ENCODE data around the gene TRIP6.

Gene TRIP6

DNA sequence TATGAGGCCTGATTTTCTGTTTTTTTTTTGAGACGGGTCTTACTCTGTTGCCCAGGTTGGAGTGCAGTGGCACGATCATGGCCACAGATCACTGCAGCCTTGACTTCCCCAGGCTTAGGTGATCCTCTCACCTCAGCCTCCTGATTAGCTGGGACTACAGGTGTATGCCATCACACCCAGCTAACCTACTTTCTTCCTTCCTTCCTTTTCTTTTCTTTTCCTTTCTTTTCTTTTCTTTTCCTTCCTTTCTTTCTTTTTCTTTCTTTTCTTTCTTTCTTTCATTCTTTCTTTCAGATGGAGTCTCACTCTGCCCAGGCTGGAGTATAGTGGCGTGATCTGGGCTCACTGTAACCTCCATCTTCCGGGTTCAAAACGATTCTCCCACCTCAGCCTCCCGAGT lies 11.5 kb downstream of the TRIP6 start:
- no peaks in the 10 kb centered on the region for H3K27me3 ChIP-seq (ENCODE audit: insufficient read depth, low read depth)
- no peak overlapping the region for H3K4me3 ChIP-seq (IDR thresholded peaks at IDR 0.05; ENCODE audit: insufficient read depth, low read depth, low read length)
- H3K79me2 ChIP-seq (ENCODE audit: insufficient read depth, low read depth) = peaks cover 63% of the 10 kb centered on the region
- H3K9ac ChIP-seq = no peak overlapping the region
- no peaks in the 10 kb centered on the region; the same call in 1 of the 2 replicates for H3K36me3 ChIP-seq (ENCODE audit: insufficient read depth)
- H3K4me2 ChIP-seq = no peak overlapping the region
- no peak overlapping the region for H2AFZ ChIP-seq (ENCODE audit: low read depth)
- H3K4me1 ChIP-seq (ENCODE audit: low read depth, poor library complexity, severe bottlenecking) = peaks cover 21% of the 10 kb centered on the region
- no peaks in the 10 kb centered on the region; the same call in 1 of the 2 replicates for H4K20me1 ChIP-seq (ENCODE audit: insufficient read depth)
- TF ChIP-seq, protein P1, sequence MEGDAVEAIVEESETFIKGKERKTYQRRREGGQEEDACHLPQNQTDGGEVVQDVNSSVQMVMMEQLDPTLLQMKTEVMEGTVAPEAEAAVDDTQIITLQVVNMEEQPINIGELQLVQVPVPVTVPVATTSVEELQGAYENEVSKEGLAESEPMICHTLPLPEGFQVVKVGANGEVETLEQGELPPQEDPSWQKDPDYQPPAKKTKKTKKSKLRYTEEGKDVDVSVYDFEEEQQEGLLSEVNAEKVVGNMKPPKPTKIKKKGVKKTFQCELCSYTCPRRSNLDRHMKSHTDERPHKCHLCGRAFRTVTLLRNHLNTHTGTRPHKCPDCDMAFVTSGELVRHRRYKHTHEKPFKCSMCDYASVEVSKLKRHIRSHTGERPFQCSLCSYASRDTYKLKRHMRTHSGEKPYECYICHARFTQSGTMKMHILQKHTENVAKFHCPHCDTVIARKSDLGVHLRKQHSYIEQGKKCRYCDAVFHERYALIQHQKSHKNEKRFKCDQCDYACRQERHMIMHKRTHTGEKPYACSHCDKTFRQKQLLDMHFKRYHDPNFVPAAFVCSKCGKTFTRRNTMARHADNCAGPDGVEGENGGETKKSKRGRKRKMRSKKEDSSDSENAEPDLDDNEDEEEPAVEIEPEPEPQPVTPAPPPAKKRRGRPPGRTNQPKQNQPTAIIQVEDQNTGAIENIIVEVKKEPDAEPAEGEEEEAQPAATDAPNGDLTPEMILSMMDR (conservative IDR thresholded peaks at IDR 0.05; ENCODE audit: low read depth, low read length) = no peak
- no peak overlapping the region for H3K27ac ChIP-seq

DNA sequence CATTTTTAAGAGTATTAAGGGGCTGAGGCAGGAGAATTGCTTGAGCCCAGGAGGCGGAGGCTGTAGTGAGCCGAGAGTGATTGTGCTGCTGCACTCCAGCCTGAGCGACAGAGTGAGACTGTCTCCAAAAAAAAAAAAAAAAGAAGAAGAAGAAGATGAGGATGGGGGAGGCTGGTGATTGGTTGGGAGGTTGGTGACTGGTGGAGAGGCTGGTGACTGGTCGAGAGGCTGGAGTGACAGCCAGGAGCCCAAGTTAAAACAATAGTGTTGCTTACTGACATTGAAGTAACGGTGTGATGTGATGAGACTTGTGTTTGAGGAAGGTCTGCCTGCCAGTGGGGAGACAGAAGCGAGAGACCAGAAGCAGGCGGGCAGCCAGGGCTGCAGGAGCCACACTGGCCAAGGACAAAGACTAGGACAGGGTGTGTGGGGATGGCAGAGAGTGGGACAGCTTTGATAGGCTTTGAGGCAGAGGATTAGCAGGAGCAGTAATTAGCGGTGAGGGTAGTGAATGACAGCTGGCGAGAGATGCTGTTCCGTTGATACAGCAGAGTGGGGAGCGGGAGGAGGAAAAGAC lies 12.6 kb downstream of the TRIP6 start:
- Histone ChIP-seq H2AFZ (ENCODE audit: low read depth) (no peak overlapping the region), H3K4me1 (ENCODE audit: low read depth, poor library complexity, severe bottlenecking) (peaks cover 21% of the 10 kb centered on the region), H3K4me2 (no peak overlapping the region), H4K20me1 (ENCODE audit: insufficient read depth) (no peaks in the 10 kb centered on the region; the same call in 1 of the 2 replicates), H3K27me3 (ENCODE audit: insufficient read depth, low read depth) (no peaks in the 10 kb centered on the region), H3K27ac (no peak overlapping the region), H3K4me3 (IDR thresholded peaks at IDR 0.05; ENCODE audit: insufficient read depth, low read depth, low read length) (no peak overlapping the region), H3K9ac (no peak overlapping the region), H3K79me2 (ENCODE audit: insufficient read depth, low read depth) (peaks cover 63% of the 10 kb centered on the region), H3K36me3 (ENCODE audit: insufficient read depth) (no peaks in the 10 kb centered on the region; the same call in 1 of the 2 replicates)
- TF ChIP-seq, protein P1 (conservative IDR thresholded peaks at IDR 0.05; ENCODE audit: low read depth, low read length) = no peak

DNA sequence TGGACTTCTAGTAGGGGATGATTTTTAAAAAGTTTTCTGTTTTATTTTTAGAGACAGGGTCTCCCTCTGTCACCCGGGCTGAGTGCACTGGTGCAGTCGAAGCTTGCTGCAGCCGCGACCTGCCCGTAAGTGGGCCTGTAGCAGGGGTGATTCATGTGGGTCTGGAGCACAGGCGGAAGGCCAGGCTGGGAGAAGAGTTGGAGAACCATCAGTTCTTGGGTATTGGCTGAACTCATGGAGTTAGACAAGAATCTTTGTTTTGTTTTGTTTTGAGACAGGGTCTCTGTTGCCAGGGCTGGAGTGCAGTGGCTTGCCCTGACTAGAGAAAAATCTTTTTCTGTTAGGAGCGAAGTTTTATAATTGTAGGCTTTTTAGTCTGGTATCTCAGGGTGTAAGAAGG lies 13.5 kb downstream of the TRIP6 start:
- H3K4me2 ChIP-seq = no peak overlapping the region
- H4K20me1 ChIP-seq (ENCODE audit: insufficient read depth) = no peaks in the 10 kb centered on the region; the same call in 1 of the 2 replicates
- peaks cover 57% of the 10 kb centered on the region for H3K79me2 ChIP-seq (ENCODE audit: insufficient read depth, low read depth)

DNA sequence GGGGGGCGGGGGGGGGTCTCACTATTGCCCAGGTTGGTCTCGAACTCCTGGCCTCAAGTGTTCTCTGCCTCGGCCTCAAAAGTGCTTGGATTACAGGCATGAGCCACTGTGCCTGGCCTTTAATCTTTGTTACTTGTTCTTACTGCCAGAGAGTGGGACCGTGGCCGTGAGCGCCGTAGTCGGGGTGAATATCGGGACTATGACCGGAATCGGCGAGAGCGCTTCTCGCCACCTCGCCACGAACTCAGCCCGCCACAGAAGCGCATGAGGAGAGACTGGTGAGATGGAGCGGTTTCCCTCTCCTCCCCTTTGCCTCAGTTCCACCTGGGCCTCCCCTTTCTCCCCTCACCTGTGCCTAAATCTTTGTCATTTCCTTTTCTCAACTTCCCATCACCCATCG lies 13.9 kb downstream of the TRIP6 start:
- H3K27ac ChIP-seq = no peak overlapping the region
- no peaks in the 10 kb centered on the region for H3K27me3 ChIP-seq (ENCODE audit: insufficient read depth, low read depth)
- TF ChIP-seq, protein P1 (conservative IDR thresholded peaks at IDR 0.05; ENCODE audit: low read depth, low read length) = no peak
- H3K4me1 ChIP-seq (ENCODE audit: low read depth, poor library complexity, severe bottlenecking) = peaks cover 17% of the 10 kb centered on the region
- no peaks in the 10 kb centered on the region; the same call in 1 of the 2 replicates for H4K20me1 ChIP-seq (ENCODE audit: insufficient read depth)
- peaks cover 11% of the 10 kb centered on the region; the same call in 1 of the 2 replicates for H3K36me3 ChIP-seq (ENCODE audit: insufficient read depth)
- peaks cover 52% of the 10 kb centered on the region for H3K79me2 ChIP-seq (ENCODE audit: insufficient read depth, low read depth)
- H3K4me2 ChIP-seq = no peak overlapping the region
- no peak overlapping the region for H2AFZ ChIP-seq (ENCODE audit: low read depth)
- H3K9ac ChIP-seq = no peak overlapping the region
- H3K4me3 ChIP-seq (IDR thresholded peaks at IDR 0.05; ENCODE audit: insufficient read depth, low read depth, low read length) = no peak overlapping the region

More for the DNA sequence above, 13.5 kb downstream of the TRIP6 start:
- Histone ChIP-seq H2AFZ (ENCODE audit: low read depth) (no peak overlapping the region), H3K27ac (no peak overlapping the region), H3K9ac (no peak overlapping the region), H3K27me3 (ENCODE audit: insufficient read depth, low read depth) (no peaks in the 10 kb centered on the region), H3K4me3 (IDR thresholded peaks at IDR 0.05; ENCODE audit: insufficient read depth, low read depth, low read length) (no peak overlapping the region), H3K4me1 (ENCODE audit: low read depth, poor library complexity, severe bottlenecking) (peaks cover 21% of the 10 kb centered on the region), H3K36me3 (ENCODE audit: insufficient read depth) (peaks cover 7% of the 10 kb centered on the region; the same call in 1 of the 2 replicates)
- TF ChIP-seq, protein P1 (conservative IDR thresholded peaks at IDR 0.05; ENCODE audit: low read depth, low read length) = no peak
